ENCODE data around the gene PTGDR.

DNA sequence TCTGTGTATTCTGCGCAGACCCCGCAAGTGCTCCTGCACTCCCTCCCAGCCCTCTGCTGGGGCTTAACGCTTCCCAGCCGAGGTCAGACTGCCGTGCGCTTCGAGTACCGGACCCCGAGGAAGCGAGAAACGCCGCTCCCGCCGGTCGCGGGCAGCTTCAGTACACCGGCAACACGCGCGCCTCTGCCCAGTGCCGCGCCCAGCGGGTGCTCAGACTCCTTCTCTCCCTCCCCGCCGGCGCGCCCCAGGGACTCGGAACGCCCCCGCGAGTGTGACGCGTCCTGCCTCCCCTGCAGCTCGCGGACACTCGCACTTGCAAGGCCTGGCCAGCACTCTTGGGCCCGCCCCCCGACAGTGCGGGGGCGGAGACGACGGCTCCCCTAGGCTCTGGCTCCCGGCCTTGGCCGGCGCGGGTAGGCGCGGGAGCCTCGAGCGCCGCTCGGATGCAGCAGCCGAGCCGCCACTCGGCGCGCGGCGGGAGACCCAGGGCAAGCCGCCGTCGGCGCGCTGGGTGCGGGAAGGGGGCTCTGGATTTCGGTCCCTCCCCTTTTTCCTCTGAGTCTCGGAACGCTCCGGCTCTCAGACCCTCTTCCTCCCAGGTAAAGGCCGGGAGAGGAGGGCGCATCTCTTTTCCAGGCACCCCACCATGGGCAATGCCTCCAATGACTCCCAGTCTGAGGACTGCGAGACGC is 46.6 kb downstream of the PTGDR start, which contains the start of gene PTGER2:
- no peak for TF ChIP-seq POLR2A (IDR thresholded peaks at IDR 0.05)
- TF ChIP-seq, protein P1, sequence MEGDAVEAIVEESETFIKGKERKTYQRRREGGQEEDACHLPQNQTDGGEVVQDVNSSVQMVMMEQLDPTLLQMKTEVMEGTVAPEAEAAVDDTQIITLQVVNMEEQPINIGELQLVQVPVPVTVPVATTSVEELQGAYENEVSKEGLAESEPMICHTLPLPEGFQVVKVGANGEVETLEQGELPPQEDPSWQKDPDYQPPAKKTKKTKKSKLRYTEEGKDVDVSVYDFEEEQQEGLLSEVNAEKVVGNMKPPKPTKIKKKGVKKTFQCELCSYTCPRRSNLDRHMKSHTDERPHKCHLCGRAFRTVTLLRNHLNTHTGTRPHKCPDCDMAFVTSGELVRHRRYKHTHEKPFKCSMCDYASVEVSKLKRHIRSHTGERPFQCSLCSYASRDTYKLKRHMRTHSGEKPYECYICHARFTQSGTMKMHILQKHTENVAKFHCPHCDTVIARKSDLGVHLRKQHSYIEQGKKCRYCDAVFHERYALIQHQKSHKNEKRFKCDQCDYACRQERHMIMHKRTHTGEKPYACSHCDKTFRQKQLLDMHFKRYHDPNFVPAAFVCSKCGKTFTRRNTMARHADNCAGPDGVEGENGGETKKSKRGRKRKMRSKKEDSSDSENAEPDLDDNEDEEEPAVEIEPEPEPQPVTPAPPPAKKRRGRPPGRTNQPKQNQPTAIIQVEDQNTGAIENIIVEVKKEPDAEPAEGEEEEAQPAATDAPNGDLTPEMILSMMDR (IDR thresholded peaks at IDR 0.05): no peak
